Osteocyte (in vitro differentiated cells): ENCODE results near the gene MDH1. TPM values are rescaled to one million over a fixed set of nuclear protein-coding genes. Genes with fewer than 3 reads are reported as not detected.
"Not testable (repeated sequence)": the region's sequence is repeated elsewhere in the genome, so short reads cannot be mapped to it uniquely, and the experiment has no call there.

Experiments used
- DNase-seq: peaks from one replicate; pipeline ENCODE4 v3.0.0; 2021; ENCODE audit warnings: mixed read lengths; ENCODE audit not compliant: unreplicated experiment; ENCODE audit errors: extremely low spot score
- H3K27ac Mint-ChIP-seq: one replicate; pipeline ENCODE4 v1.8.0; 2021; ENCODE audit warnings: mild to moderate bottlenecking, mixed read lengths; ENCODE audit not compliant: unreplicated experiment
- H3K27me3 Mint-ChIP-seq: one replicate; pipeline ENCODE4 v1.8.0; 2021; ENCODE audit warnings: mixed read lengths; ENCODE audit not compliant: unreplicated experiment
- H3K36me3 Mint-ChIP-seq: one replicate; pipeline ENCODE4 v1.8.0; 2021; ENCODE audit warnings: mixed read lengths; ENCODE audit not compliant: unreplicated experiment
- H3K4me1 Mint-ChIP-seq: one replicate; pipeline ENCODE4 v1.8.0; 2021; ENCODE audit warnings: mixed read lengths; ENCODE audit not compliant: unreplicated experiment
- H3K4me3 Mint-ChIP-seq: one replicate; pipeline ENCODE4 v1.8.0; 2021; ENCODE audit warnings: mild to moderate bottlenecking, moderate library complexity, mixed read lengths; ENCODE audit not compliant: unreplicated experiment
- H3K9me3 Mint-ChIP-seq: one replicate; pipeline ENCODE4 v1.8.0; 2021; ENCODE audit warnings: mixed read lengths; ENCODE audit not compliant: unreplicated experiment
- CTCF ChIP-seq: fragments of 200-600 bp; sonication (generic); IDR thresholded peaks from 2 replicates; pipeline ENCODE4 v1.5.0; 2021; ENCODE audit warnings: antibody characterized with exemption, mild to moderate bottlenecking, moderate library complexity
- total RNA-seq: library from RNA; stranded (reverse); gene quantifications from 2 replicates; pipeline ENCODE4 v1.2.1, GENCODE V29; 2021

The MDH1 gene
- total RNA-seq, 1 donor from 2014 or later: 112 TPM

GRCh38 chr2:63622751-63623150 is 34.0 kb downstream of the MDH1 start:
- DNase-seq: no peak
- H3K27ac Mint-ChIP-seq: no peak overlapping the region
- no peaks in the 10 kb centered on the region for H3K4me1 Mint-ChIP-seq
- H3K27me3 Mint-ChIP-seq: peaks cover 28% of the 10 kb centered on the region
- peaks cover 3% of the 10 kb centered on the region for H3K9me3 Mint-ChIP-seq
- no peaks in the 10 kb centered on the region for H3K36me3 Mint-ChIP-seq
- TF ChIP-seq CTCF: no peak
- no peak overlapping the region for H3K4me3 Mint-ChIP-seq

GRCh38 chr2:63623763-63624162 is 35.0 kb downstream of the MDH1 start:
- H3K4me1 Mint-ChIP-seq, H3K27ac Mint-ChIP-seq, DNase-seq, H3K36me3 Mint-ChIP-seq, H3K9me3 Mint-ChIP-seq, H3K4me3 Mint-ChIP-seq: not testable (repeated sequence)
- peaks cover 26% of the 10 kb centered on the region for H3K27me3 Mint-ChIP-seq

GRCh38 chr2:63627866-63628265 is 39.1 kb downstream of the MDH1 start:
- no peak for TF ChIP-seq CTCF
- Mint-ChIP-seq H3K27me3 (peaks cover 29% of the 10 kb centered on the region), H3K36me3 (no peaks in the 10 kb centered on the region), H3K4me1 (no peaks in the 10 kb centered on the region), H3K9me3 (peaks cover 6% of the 10 kb centered on the region), H3K4me3 (no peak overlapping the region), H3K27ac (no peak overlapping the region)
- DNase-seq: no peak

GRCh38 chr2:63628403-63628942 is 39.7 kb downstream of the MDH1 start:
- Mint-ChIP-seq H3K9me3 (peaks cover 6% of the 10 kb centered on the region), H3K4me3 (no peak overlapping the region), H3K27ac (no peak overlapping the region), H3K4me1 (no peaks in the 10 kb centered on the region), H3K36me3 (no peaks in the 10 kb centered on the region), H3K27me3 (peaks cover 23% of the 10 kb centered on the region)
- no peak for DNase-seq
- TF ChIP-seq CTCF: no peak

- Mint-ChIP-seq H3K9me3 (peaks cover 28% of the 10 kb centered on the region), H3K4me3 (no peak overlapping the region), H3K4me1 (no peaks in the 10 kb centered on the region), H3K36me3 (no peaks in the 10 kb centered on the region), H3K27me3 (peaks cover 6% of the 10 kb centered on the region), H3K27ac (no peak overlapping the region)
- TF ChIP-seq CTCF: no peak
- no peak for DNase-seq
Observed at GRCh38 chr2:63631501-63631900, 42.7 kb downstream of the MDH1 start.

- H3K4me3 Mint-ChIP-seq: no peak overlapping the region
- H3K4me1 Mint-ChIP-seq: no peaks in the 10 kb centered on the region
- no peak for DNase-seq
- TF ChIP-seq CTCF: no peak
- no peak overlapping the region for H3K27ac Mint-ChIP-seq
- H3K36me3 Mint-ChIP-seq: no peaks in the 10 kb centered on the region
- peaks cover 28% of the 10 kb centered on the region for H3K9me3 Mint-ChIP-seq
- H3K27me3 Mint-ChIP-seq: peaks cover 8% of the 10 kb centered on the region
Observed at GRCh38 chr2:63632382-63632781, 43.6 kb downstream of the MDH1 start.
